Measurements from ENCODE around the gene NDE1.

The NDE1 gene

DNA sequence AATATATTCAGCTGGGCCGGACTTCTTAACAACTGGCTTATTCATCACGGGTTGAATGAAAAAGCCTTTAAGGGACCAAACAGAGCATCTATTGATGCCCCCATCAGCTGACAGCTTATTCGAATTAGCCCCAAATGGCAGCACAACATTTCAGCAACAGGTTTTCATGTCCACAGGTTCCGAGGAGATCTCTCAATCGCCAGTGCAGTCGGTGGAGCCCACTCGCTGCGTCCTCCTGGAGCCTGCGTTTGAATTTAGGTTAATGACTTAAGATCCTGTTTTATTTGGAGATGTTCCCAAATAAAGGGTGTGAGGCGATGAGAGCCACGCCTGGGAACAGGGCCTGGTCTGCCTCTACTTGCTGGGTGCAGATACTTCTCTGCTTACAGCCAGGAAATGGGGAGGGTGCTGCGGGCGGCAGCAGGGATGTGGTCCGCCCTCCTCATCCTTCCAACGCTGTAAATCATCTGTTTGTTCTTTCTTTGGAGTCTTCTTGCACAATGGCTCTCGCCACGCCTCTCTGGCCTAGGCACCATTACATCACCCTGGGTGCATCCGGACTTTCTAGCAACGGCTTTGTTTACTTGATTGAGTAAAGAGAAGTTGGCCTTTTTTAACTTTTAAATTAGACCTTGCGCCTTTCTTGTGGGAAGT lies 22.6 kb downstream of the NDE1 start:
- TF ChIP-seq CTCF (IDR thresholded peaks at IDR 0.05; ENCODE audit: unreplicated experiment in 3 of 3): no peak
- H3K4me3 Mint-ChIP-seq: peak overlapping the region in 1 of 3 experiments; percentile 28
- H3K27me3 Mint-ChIP-seq (ENCODE audit: low read depth): no peaks in the 10 kb centered on the region
- H3K36me3 Mint-ChIP-seq (ENCODE audit: low read depth): peaks cover 32% of the 10 kb centered on the region
- no peaks in the 10 kb centered on the region for H3K9me3 Mint-ChIP-seq
- H3K27ac Mint-ChIP-seq: peak overlapping the region; percentile 60 to 96 (median 74)
- H3K4me1 Mint-ChIP-seq: peaks cover 7% of the 10 kb centered on the region

DNA sequence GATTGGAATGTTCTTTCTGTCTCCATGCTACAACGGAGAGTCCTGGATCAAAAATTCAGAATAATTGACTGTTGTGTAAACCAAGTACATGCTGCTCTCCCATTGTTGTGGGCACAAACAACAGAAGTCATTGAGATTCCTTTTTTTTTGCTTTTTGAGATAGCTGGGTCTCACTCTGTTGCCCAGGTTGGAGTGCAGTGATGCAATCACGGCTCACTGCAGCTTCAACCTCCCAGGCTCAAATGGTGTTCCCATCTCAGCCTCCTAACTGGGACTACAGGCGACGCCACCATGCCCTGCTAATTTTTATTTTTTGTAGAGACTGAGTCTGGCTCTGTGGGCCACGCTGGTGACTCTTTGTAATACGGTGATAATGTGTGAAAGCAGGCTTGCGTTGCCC lies 24.5 kb downstream of the NDE1 start:
- Mint-ChIP-seq H3K27ac (no peak overlapping the region), H3K27me3 (ENCODE audit: low read depth) (no peaks in the 10 kb centered on the region), H3K4me1 (peaks cover 7% of the 10 kb centered on the region), H3K9me3 (no peaks in the 10 kb centered on the region), H3K4me3 (no peak overlapping the region), H3K36me3 (ENCODE audit: low read depth) (peaks cover 42% of the 10 kb centered on the region)
- no peak for TF ChIP-seq CTCF (IDR thresholded peaks at IDR 0.05; ENCODE audit: unreplicated experiment in 3 of 3)

DNA sequence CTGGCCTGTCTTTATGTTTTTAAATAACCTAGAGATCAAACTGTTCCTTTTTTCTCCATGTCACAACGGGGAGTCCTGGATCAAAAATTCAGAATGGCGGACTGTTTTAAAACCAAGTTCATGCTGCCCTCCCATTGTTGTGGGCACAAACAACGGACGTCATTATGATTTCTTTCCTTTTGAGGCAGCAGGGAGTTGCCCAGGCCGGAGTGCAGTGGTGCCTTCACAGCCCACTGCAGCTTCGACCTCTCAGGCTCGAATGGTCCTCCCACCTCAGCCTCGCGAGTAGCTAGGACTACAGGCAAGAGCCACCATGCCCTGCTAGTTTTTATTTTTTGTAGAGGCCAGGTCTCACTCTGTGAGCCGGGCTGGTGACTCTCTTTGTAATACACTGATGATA lies 26.5 kb downstream of the NDE1 start:
- no peak for TF ChIP-seq CTCF (IDR thresholded peaks at IDR 0.05; ENCODE audit: unreplicated experiment in 3 of 3)
- no peaks in the 10 kb centered on the region for H3K27me3 Mint-ChIP-seq (ENCODE audit: low read depth)
- H3K4me1 Mint-ChIP-seq: peaks cover 7% of the 10 kb centered on the region
- H3K9me3 Mint-ChIP-seq: no peaks in the 10 kb centered on the region
- H3K36me3 Mint-ChIP-seq (ENCODE audit: low read depth): peaks cover 42% of the 10 kb centered on the region
- H3K4me3 Mint-ChIP-seq: no peak overlapping the region
- peak overlapping the region in 1 of 3 experiments; percentile 25 for H3K27ac Mint-ChIP-seq

GRCh38 chr16:15677447-15677846 lies 27.4 kb downstream of the NDE1 start:
- Mint-ChIP-seq H3K4me1 (peaks cover 6% of the 10 kb centered on the region), H3K27me3 (ENCODE audit: low read depth) (no peaks in the 10 kb centered on the region), H3K27ac (no peak overlapping the region), H3K36me3 (ENCODE audit: low read depth) (peaks cover 42% of the 10 kb centered on the region), H3K4me3 (no peak overlapping the region), H3K9me3 (no peaks in the 10 kb centered on the region)
- TF ChIP-seq CTCF (IDR thresholded peaks at IDR 0.05; ENCODE audit: unreplicated experiment in 3 of 3): no peak

DNA sequence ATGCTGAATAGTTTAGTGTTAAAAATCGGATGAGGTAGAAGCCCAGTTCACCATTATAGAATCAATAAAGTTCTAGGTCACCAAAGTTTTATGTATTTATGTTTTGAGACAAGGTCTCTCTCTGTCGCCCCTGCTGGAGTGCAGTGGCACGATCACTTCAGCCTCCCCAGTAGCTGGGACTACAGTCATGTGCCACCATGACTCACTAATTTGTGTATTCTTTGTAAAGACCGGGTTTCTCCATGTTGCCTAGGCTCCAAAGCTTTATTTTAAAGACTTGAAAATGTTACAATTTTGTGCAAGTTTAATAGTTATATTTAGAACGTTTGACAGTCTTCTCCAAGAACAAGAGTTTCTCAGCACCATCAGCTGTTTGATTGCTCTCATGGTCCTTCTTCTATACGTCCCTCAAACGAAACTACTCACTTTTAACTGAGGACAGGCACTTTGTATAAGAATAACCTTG lies 32.1 kb downstream of the NDE1 start:
- no peaks in the 10 kb centered on the region for H3K27me3 Mint-ChIP-seq (ENCODE audit: low read depth)
- H3K9me3 Mint-ChIP-seq: no peaks in the 10 kb centered on the region
- peaks cover 38% of the 10 kb centered on the region for H3K36me3 Mint-ChIP-seq (ENCODE audit: low read depth)
- H3K4me3 Mint-ChIP-seq: no peak overlapping the region
- peak in 2 of 3 experiments; percentile 23 to 26 for TF ChIP-seq CTCF (IDR thresholded peaks at IDR 0.05; ENCODE audit: unreplicated experiment in 3 of 3)
- no peaks in the 10 kb centered on the region for H3K4me1 Mint-ChIP-seq
- H3K27ac Mint-ChIP-seq: no peak overlapping the region

DNA sequence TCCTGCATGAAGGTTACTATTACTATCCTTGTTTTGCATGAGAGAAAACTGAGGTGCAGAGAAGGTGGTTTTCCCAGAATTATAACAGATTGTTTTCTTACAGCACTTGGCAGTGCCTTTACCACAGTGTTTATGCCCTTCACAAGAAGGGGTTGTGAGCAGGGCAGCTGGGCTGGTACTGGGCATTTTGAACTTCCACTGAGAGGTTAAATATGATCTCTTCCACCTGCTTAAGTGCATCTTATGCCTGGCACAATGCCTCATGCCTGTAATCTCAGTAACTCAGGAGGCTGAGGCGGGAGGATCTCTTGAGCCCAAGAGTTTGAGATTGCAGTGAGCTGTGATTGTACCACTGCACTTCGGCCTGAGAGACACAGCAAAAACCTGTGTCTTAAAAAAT lies 36.2 kb downstream of the NDE1 start:
- Mint-ChIP-seq H3K27me3 (ENCODE audit: low read depth) (no peaks in the 10 kb centered on the region), H3K9me3 (no peaks in the 10 kb centered on the region), H3K36me3 (ENCODE audit: low read depth) (peaks cover 39% of the 10 kb centered on the region), H3K4me1 (no peaks in the 10 kb centered on the region), H3K4me3 (no peak overlapping the region), H3K27ac (no peak overlapping the region)
- TF ChIP-seq CTCF (IDR thresholded peaks at IDR 0.05; ENCODE audit: unreplicated experiment in 3 of 3): no peak

Measured in nephron (organoid).